ENCODE data around the gene OVCH2.
"Not testable (repeated sequence)": the region's sequence is repeated elsewhere in the genome, so short reads cannot be mapped to it uniquely, and the experiment has no call there.

OVCH2 gene, protein sequence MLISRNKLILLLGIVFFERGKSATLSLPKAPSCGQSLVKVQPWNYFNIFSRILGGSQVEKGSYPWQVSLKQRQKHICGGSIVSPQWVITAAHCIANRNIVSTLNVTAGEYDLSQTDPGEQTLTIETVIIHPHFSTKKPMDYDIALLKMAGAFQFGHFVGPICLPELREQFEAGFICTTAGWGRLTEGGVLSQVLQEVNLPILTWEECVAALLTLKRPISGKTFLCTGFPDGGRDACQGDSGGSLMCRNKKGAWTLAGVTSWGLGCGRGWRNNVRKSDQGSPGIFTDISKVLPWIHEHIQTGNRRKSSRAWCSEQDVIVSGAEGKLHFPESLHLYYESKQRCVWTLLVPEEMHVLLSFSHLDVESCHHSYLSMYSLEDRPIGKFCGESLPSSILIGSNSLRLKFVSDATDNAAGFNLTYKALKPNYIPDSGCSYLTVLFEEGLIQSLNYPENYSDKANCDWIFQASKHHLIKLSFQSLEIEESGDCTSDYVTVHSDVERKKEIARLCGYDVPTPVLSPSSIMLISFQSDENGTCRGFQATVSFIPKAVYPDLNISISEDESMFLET

DNA sequence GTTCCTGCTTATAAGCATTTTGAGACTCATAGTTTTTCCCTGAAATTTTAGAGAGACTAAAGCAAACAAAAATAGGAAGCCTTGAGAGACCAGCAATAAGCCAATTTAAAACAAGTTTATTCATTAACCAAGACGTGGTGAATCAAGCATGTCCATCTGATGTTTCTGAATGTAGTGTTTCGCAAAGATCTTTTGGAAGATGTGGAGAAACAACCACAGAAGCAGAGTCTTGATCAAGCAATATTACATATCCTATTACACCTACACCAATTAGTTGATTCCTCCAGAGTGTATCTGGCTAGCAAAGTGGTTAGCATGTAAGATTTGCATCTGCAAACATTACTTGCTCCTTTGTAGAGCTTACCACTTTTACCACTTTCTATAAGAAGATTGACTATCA lies at the start of gene OVCH2:
Gene OVCH2, minus strand, starts transcription at position 101 of the 400 bp plus-strand sequence. Its CDS starts 83 bp downstream, at position 18.
- no peak for DNase-seq

DNA sequence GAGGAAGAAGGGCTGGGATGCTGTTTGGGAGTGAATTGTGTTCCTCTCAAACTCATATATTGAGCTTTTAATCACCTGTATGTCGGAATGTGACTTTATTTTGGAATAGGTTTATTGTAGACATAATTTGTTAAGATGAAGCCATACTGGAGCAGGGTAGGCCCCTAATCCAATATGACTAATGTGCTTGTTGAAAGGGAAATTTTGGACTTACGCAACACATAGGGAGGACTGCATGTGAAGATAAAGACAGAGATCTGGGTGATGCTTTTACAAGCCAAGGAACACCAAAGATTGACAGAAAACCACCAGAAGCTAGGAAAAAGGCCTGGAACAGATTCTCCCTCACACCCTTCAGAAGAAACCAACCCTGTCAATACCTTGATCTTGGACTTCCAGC lies 43.2 kb upstream of the OVCH2 start:
- peak; percentile 51 for DNase-seq

DNA sequence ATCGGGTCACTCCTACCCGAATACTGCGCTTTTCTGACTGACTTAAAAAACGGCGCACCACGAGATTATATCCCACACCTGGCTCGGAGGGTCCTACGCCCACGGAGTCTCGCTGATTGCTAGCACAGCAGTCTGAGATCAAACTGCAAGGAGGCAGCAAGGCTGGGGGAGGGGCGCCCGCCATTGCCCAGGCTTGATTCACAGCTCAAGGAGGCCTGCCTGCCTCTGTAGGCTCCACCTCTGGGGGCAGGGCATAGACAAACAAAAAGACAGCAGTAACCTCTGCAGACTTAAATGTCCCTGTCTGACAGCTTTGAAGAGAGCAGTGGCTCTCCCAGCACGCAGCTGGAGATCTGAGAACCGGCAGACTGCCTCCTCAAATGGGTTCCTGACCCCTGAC lies 28.5 kb upstream of the OVCH2 start:
- DNase-seq, result not testable (repeated sequence)

DNA sequence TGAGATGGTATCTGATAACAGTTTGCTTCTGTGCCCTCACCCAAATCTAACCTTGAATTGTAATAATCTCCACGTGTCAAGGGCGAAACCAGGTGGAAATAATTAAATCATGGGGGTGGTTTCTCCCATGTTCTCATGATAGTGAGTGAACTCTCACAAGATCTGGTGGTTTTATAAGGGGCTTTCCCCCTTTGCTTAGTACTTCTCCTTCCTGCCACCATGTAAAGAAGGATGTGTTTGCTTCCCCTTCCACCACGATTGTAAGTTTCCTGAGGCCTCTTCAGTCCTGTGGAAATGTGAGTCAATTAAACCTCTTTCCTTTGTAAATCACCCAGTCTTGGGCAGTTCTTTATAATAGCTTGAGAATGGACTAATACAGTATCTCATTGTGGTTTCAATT lies 8.5 kb upstream of the OVCH2 start:
- DNase-seq, result peak; percentile 31

DNA sequence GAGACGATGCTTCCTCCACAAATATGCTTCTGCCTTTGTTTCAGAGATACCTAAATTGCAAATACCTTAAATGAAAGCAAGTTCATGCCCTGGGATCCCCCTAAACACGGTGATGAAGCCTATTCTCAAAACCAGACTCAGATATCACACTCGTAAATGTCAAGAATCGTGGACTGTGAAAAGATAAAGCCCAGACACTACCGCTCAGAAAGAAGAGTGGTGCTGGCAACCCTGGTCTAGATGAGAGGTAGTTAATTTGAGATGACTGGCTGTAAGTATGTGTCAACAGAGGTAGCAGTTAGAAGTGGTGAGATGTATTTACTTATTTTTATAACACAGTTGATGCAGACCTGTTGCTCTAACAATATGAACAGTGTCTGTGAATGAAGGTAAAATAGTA lies 2.5 kb downstream of the OVCH2 start:
- DNase-seq, result no peak

DNA sequence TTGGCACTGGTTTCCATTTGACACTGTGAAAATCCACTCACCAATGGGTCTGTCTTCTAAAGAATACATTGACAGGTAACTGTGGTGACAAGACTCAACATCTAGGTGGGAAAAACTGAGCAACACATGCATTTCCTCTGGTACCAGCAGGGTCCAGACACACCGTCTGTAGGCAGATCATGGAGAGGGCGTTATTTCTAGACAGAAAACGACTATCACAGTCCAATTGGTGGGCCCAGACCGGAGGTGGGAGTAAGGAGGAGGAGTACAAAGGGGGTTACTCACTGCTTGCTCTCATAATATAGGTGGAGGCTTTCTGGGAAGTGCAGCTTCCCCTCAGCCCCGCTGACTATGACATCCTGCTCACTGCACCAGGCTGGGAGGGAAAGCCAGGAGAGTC lies 9.9 kb downstream of the OVCH2 start:
- DNase-seq, result no peak

DNA sequence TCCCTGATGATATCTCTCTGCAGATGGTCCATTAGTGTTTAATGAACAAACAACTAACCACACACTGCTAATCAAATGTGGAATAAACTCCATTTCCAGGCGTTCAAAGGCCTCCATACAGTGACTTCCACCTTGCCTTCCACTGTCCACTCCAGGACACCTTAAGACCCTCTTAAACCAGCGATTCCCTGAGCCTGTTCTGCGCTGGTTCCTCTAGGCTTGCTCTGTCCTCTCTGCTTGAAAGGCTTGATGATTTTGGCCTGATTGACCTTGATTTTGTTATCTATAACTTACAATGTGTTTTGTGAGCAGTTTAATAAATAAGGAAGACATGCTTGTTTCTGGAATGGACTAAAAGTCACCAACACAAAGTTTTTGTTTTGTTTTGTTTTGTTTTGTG lies 12.0 kb downstream of the OVCH2 start:
- DNase-seq, result no peak

DNA sequence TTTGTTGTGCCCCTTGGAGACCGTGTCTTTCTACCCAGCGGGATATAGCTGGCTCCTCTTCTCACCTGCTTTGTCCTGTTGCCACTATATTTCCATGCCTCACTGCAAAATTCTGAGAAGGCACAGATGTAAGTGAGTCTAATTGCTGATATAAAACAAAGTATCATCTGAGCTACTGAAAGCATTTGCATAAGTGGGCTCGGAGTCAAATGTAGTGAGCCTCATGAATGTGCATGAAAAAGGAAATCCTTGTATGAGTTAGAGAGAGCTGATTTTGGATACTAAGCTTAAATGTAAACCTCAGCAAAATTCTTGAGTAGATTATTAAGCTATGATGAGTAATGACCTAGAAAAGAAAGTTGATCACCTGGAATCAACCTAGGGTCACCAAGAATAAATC lies 13.9 kb downstream of the OVCH2 start:
- DNase-seq, result no peak

DNA sequence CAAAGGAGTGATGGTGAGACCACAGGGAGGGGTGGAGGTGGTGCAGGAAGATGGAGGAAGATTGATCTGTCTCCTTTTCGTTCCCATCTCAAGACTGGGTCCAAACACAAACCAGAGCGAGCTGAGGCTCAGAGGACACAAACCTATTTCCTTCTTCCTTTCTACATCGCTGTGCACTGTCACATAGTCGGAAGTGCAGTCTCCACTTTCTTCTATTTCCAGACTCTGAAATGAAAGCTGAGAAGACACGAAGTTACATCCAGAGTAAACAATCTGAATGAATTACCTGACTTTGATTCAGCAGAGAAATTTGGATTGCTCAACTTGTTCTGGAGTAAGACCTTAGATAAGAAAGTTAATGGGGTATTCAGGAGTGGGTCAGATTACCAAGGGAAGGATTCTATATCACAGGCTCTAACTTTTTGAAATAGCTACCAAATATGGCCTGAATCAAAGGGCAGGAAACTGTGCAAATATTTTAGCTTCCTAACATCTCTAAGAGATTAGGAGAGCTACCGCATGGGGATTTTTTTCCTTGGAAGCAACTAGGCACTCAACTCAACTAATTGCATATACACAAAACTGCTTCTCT lies 14.4 kb downstream of the OVCH2 start:
- no peak for DNase-seq

DNA sequence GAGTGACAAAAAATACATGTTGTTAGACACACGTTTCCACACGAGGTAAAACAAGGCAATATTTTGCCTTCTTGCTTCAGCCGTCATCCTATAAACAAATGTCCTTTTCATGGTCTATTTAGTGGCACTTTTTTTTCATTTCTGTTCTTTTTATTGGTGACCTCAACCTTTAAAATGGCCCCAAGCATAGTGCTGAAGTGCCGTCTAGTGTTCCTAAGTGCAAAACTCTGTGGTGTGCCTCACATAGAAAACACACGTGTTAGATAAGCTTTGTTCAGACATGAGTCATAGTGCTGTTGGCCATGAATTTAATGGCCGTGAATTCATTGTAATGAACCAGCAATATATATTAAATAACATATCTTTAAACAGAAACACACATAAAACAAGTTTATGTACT lies 15.6 kb downstream of the OVCH2 start:
- DNase-seq, result peak; percentile 48

DNA sequence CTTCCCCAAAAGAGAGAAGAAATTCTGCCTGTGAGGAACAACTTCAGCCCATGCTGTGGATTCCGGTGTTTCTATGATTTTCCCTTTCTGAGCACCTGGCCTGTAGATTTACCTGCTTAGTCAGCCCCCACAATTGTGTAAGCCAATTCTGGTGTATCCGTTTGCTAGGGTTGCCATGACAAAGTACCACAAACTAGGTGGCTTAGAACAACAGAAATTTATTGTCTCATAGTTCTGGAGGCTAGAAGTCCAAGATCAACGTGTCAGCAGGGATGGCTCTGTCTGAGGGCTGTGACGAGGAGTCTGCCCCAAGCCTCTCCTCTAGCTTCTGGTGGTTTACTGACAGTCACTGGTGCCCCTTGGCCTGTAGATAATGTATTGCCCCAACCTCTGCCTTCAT lies 17.0 kb downstream of the OVCH2 start:
- DNase-seq, result no peak

DNA sequence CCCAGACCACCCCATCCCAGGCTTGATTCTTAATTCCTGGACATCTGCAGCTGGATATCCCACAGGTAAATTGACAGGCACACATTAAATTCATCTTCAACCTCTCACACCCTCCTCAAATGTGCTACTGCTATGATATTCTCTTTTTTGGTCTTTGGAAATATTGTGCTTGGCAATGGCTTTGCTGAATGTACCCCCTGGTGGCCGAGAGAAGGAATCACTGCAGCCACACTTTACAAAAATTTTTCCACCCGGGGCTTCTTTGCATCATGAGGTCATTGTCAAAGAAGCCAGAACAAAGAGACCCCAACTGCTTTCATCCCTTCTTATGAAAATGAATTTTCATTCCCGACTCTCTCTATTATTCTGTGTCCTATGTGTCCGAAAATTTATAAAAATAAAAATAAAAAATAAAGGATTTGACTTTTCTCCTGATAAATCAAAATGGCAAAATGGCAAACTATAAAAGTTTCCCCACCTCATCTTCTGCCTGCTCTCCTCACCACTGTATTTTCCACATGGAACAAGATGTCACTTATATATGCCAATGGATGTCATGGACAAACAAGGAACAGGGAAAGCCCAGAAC lies 17.9 kb downstream of the OVCH2 start:
- peak; percentile 54 for DNase-seq

DNA sequence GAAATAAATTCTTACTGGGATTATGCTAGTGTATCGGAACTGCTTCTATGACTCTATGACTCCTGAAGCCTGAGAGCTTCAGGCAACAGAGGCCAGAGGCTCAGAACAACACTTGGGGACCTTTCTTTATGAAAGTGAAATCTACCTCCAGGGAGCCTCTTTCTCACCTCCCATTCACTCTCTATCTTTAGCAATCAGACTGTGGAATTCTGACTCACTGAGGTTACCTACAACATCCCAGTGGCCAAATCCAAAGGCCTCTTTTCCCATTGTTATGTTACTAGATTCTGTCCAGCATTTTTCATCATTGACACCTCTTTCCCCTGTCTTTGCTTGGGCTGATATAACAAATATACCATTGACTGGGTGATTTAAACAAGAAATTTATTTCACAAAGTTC lies 18.9 kb downstream of the OVCH2 start:
- DNase-seq, result no peak

DNA sequence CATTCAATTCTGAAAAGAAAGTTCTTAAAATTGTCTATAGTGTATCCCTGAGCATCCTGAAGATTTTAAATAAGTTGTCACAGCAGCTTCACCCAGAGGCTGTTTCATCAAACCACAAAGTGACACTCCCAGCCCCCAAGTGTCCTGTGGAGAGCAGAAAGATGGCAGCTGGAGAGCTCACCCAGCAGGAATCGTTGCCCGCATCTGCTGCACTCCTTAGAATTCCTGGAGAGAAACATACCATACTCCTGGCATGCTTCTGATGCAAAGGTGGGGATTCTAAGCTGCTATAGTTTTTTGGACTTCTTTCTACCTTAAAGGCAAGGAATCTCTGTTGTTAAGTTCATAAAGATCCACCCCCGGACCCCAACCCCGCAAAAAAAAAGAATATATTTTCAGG lies 19.5 kb downstream of the OVCH2 start:
- no peak for DNase-seq

DNA sequence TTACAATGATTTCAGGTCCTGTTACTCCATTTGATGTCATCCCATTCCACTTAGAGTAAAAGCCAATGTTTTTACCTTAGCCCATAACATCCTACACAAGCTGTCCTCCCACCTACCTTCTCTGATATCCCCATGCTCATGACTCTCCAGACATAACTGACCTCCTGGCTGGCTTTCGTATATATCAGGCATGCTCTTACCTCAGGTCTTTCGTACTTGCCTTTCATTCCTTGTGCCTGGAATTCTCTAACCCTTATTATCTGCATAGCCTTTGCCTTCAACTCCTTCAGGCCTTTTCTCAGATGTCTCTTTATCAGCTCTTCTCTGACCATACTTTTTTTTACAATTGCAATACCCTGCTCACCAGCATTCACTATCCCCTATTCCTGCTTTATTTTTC lies 22.7 kb downstream of the OVCH2 start:
- no peak for DNase-seq

DNA sequence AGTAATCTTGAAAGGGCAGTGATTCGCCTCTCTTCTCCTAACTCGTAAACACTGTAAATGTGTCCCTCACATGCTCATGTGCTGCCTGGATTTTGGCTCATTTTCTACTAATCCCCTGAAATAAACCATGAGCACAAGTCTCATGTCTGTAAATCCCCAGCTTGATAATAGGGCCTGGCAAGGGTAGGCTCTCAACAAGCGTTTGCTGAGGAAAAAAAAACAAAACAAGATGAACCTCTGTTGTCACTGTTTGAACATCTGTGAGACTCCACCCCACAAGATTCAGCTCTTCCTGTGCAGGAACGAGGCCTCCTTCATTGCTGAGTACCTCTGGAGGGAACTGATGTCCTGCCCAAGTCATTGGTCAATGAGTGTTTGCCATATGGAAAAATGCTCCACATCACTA lies 28.5 kb downstream of the OVCH2 start:
- no peak for DNase-seq

DNA sequence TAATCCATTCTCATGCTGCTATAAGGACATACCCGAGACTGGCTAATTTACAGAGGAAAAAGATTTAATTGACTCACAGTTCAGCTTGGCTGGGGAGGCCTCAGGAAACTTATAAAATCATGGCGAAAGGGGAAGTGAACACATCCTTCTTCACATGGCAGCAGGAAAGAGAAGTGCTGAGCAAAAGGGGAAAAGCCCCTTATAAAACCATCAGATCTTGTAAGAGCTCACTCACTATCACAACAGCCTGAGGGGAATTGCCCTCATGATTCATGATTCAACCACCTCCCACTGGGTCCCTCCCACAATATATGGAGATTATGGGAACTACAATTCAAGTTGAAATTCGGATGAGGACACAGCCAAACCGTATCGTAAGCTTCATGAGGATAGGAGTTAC lies 29.2 kb downstream of the OVCH2 start:
- DNase-seq, result peak; percentile 94

DNA sequence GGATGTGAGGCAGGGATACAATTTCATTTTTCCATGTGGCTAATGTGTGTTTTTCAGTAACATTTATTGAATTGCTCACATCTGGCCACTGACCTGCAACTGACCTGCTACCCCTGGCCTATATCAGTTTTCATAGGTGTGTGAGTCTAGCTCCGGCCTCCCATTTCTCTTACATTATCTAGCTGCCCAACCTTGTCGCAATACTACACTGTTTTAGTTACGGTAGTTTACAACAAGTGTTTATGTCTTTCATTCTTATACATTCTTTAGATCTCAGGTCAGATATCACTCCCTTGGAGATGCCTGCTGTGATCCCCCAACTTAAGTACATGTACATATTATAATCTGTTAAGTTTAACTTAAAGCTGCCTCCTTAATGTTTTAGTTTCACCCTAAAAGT lies 30.6 kb downstream of the OVCH2 start:
- DNase-seq, result no peak

DNA sequence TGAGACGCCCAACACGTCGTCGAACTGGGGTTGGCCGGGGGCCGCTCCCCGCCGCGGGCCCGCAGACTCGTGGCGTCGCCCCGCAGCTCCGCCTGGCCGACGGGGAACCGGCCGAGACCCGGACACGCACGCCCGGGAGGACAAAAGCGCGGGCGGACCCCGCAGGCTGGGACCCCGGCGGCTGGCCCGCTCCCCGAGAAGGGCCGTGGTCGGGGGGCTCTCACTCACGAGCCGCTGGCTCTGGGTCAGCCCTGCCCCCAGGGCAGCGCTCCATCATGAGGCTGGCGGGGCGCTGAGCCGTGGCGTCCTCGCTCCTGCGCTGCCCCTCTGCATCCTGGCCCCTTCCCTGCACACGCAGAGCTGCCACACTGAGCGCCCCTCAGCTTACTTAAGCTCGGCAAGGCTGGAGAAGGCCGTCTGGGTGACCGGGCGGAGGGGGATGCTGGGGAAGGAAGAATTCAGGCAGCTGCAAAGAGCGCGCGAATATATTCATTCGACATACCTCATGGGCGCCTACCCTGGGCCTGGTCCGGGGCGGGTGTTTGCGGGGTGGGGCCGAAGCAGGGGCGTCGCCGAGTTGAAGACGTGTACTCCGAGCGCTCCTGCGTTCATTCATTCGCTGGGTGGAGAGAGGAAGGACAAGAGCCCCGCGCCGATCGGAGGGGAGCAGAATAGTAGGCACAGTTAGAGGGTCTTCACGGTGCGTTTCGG lies 32.4 kb downstream of the OVCH2 start:
- peak; percentile 27 for DNase-seq

DNA sequence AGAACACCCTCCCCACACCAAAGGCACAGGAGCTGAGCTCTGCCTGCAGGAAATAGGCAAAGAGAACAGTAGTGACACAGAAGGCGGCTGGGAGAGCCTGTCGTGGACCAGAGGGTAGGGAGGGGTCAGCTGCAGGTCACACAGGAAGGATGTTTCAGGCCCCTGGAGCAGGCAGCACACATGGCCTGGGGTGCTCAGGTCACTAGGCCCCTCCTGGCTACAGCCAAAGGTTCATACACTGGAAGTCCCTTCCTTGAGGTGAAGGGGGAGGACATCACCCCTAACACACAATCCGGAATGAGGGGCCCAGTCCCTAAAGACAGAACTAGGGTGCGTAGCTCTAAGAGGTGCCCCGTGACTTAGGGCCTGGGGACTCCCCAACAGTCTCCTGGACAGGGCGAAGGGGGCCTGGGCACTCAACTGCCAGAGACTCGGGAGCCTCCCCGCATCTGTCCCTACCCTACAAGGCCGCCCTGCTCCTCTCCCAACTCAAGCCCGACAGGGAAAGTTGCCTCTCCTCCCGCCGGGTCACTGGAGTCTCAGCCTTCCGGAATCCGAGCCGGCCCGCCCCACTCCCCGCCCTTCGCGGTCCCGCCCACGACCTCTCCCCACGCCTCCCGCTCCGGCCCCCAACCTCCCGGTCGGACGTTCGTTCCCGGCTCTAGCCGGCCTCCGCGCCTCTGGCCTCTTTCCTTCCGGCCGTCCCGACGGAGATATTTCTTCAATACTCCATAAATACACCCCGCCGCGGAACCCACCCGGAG lies 33.1 kb downstream of the OVCH2 start, which contains the start of gene CYB5R2:
Gene CYB5R2, minus strand, starts transcription at position 541 of the 764 bp plus-strand sequence. CDS start 675 bp downstream, outside the sequence.
- peak; percentile 64 for DNase-seq

DNA sequence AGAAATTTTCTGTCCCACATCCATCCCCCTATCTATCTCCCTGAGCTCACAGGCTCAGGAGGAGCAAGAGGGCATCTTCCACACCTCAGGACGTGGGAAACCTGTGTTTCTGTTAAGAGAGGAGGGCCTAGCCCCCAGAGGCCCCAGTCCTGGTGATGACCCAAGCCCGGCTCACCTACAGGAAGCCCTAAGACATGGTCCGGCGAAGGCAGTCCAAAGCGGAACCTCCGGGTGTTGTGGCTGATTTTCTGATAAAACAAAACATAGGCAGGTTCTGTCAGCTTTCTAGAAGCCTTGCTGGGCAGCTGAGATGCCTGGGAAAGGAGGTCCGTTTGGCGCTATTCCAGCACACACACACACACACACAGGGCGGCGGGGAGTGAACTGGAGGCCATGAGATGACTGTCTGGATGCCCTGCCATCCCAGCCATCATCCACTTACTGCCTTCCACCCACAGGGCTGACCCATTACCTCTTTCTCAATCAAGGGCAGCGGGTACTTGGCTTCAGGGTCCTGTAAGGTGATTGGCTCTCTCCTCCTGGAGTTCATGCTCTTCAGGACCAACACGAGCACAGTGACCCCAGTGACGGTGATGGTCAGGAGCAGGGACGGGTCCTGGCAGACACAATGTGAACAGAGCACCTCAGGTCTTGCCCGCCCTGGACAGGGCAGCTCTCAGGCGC lies 33.9 kb downstream of the OVCH2 start:
- no peak for DNase-seq
